Omental fat pad (tissue), 4 donors: ENCODE measurements around the gene ZDHHC15. TPM values are rescaled to one million over a fixed set of nuclear protein-coding genes. Genes with fewer than 3 reads are reported as not detected.
"Not testable (repeated sequence)": the region's sequence is repeated elsewhere in the genome, so short reads cannot be mapped to it uniquely, and the experiment has no call there.

Source experiments
- ATAC-seq: fragments of 150-250 bp; one replicate; pipeline ENCODE4 v1.9.1; 2016; ENCODE audit warnings: mild to moderate bottlenecking, moderate library complexity; ENCODE audit not compliant: low FRiP score
- DNase-seq: peaks from one replicate; pipeline ENCODE4 v3.0.0-alpha.2; 2019; ENCODE audit warnings: low spot score
- CTCF ChIP-seq, 3 donors: fragments of 450-650 bp; IDR thresholded peaks; one replicate each; pipeline ENCODE4 v1.5.1; 2016 to 2017; ENCODE audit warnings: antibody characterized with exemption in 3 of 3, mild to moderate bottlenecking in 3 of 3, moderate library complexity in 2 of 3
- total RNA-seq, 4 donors: library from RNA; depleted of rRNA; stranded (reverse); fragments of >200 nt; gene quantifications; one replicate each; pipeline ENCODE4 v1.1.0, GENCODE V29; 2016

The ZDHHC15 gene
- total RNA-seq, 4 donors from 2014 or later = 0.84 to 2.5 (median 1.4) TPM

DNA sequence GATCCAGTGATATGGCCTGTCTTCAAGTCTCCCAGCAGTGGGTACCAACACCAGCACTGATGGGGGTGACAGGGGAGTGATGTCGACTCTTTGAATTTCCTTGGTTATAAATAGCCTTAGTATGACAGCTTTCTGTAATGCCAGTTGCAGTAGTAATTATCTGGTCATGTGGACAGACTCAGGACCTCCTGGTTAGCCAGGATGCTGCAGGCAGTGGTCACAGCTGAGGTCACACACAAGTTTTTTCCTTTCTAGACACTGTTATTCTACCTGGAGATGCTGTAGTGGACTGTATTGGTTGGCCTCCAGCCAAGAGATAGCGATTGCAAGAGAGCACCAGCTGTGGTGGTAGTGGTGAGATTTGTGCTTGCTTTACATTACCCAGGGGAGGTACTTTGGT, 185.3 kb downstream of the ZDHHC15 start:
- TF ChIP-seq CTCF (IDR thresholded peaks at IDR 0.05) = no peak
- ATAC-seq (no peak), DNase-seq (no peak)

GRCh38 chrX:75335127-75335458, 187.7 kb downstream of the ZDHHC15 start:
- ATAC-seq = no peak
- TF ChIP-seq CTCF (IDR thresholded peaks at IDR 0.05) = no peak
- no peak for DNase-seq

DNA sequence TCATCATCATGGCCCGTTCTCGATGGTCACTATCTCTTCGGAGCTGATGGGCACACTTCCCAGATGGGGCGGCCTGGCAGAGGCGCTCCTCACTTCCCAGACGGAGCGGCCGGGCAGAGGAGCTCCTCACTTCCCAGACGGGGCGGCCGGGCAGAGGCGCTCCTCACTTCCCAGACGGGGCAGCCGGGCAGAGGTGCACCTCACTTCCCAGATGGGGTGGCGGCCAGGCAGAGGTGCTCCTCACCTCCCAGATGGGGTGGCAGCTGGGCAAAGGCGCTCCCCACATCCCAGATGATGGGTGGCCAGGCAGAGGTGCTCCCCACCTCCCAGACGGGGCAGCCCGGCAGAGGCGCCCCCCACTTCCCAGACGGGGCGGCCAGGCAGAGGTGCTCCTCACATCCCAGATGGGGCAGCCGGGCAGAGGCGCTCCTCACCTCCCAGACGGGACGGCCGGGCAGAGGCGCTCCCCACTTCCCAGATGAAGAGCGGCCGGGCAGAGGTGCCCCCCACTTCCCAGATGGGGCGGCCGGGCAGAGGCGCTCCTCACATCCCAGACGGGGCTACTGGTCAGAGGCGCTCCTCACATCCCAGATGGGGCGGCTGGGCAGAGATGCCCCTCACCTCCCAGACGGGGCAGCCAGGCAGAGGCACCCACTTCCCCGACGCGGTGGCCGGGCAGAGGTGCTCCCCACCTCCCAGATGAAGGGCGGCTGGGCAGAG, 188.3 kb downstream of the ZDHHC15 start:
- DNase-seq, ATAC-seq: not testable (repeated sequence)

DNA sequence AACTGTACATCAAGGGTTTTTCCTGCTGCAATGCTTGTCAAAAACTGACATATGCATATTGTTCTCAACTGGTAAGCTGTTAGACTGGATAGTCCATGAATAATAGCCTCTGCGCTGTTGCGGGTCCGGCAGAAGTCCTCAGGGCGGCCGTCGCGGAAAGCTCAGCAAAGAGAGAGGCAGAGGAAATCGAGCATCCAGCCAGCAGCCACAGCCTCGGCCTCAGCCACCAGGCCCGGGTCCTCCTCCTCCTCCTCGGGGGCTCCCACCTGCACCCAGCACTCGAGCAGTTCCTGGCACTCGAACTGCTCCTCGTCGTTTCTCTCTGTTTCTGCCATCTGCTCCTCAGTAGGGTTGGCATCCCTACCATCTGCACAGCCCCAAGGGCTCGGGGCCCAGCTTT, 195.2 kb downstream of the ZDHHC15 start:
- no peak for DNase-seq
- ATAC-seq = no peak
- TF ChIP-seq CTCF (IDR thresholded peaks at IDR 0.05) = no peak

Other genes starting within 250 kb of the ZDHHC15 start
- gene UPRT, start 249.0 kb downstream of the ZDHHC15 start, total RNA-seq = 10 to 100 TPM; 12.2 to 16.9 (median 13.6) TPM